Upper lobe of right lung (tissue), 1 donor: ENCODE measurements around the gene PRELID2. TPM values are rescaled to one million over a fixed set of nuclear protein-coding genes. Genes with fewer than 3 reads are reported as not detected.

Experiments
- ATAC-seq: fragments of 200-7000 bp; cut with Tn5 transposase; one replicate; pipeline ENCODE4 v1.9.1; 2020; ENCODE audit warnings: mild to moderate bottlenecking, moderate library complexity
- DNase-seq: peaks from one replicate; pipeline ENCODE4 v3.0.0-alpha.2; 2020
- H3K27ac ChIP-seq: fragments of 200-600 bp; one replicate; pipeline ENCODE4 v1.8.0; 2022
- H3K27me3 ChIP-seq: fragments of 200-600 bp; one replicate; pipeline ENCODE4 v1.8.0; 2022; ENCODE audit warnings: mild to moderate bottlenecking
- H3K36me3 ChIP-seq: fragments of 200-600 bp; one replicate; pipeline ENCODE4 v1.8.0; 2022
- H3K4me1 ChIP-seq: fragments of 200-600 bp; one replicate; pipeline ENCODE4 v1.8.0; 2022
- H3K4me3 ChIP-seq: fragments of 200-600 bp; one replicate; pipeline ENCODE4 v1.8.0; 2022; ENCODE audit warnings: mild to moderate bottlenecking
- H3K9me3 ChIP-seq: fragments of 200-600 bp; one replicate; pipeline ENCODE4 v1.8.0; 2022
- CTCF ChIP-seq: fragments of 200-600 bp; IDR thresholded peaks from one replicate; pipeline ENCODE4 v1.8.0; 2022; ENCODE audit warnings: antibody characterized with exemption
- intact Hi-C: fragments of 100-400 bp; cut with DNase I; formaldehyde crosslinking; loops from one replicate; pipeline ENCODE4 v1.11.0; 2022
- total RNA-seq: library from RNA; stranded (reverse); fragmentation: NEBNext Ultra II Directional; extraction: Animal tissue kit (Norgen Biotek cat#: 25700); gene quantifications from one replicate; pipeline ENCODE4 v1.2.1, GENCODE V29; 2021
- donor health status: DM: no; HTN: yes; CAD: no; lungs with severe emphysema.

Gene PRELID2
- total RNA-seq, 1 donor from 2014 or later = 9.2 TPM

GRCh38 chr5:145761254-145761653, 73.9 kb downstream of the PRELID2 start:
- Histone ChIP-seq H3K27me3 (no peaks in the 10 kb centered on the region), H3K9me3 (no peaks in the 10 kb centered on the region), H3K4me3 (no peak overlapping the region), H3K4me1 (no peaks in the 10 kb centered on the region), H3K36me3 (no peaks in the 10 kb centered on the region), H3K27ac (no peak overlapping the region)
- TF ChIP-seq CTCF = no peak
- ATAC-seq = no peak
- intact Hi-C loops = no loop called here
- no peak for DNase-seq

GRCh38 chr5:145760660-145761059, 74.5 kb downstream of the PRELID2 start:
- Histone ChIP-seq H3K4me1 (no peaks in the 10 kb centered on the region), H3K4me3 (no peak overlapping the region), H3K36me3 (no peaks in the 10 kb centered on the region), H3K27me3 (no peaks in the 10 kb centered on the region), H3K9me3 (no peaks in the 10 kb centered on the region), H3K27ac (no peak overlapping the region)
- no peak for TF ChIP-seq CTCF
- intact Hi-C loops = no loop called here
- no peak for DNase-seq
- ATAC-seq = no peak

GRCh38 chr5:145752947-145753346, 82.2 kb downstream of the PRELID2 start:
- Histone ChIP-seq H3K27me3 (no peaks in the 10 kb centered on the region), H3K36me3 (no peaks in the 10 kb centered on the region), H3K4me3 (no peak overlapping the region), H3K27ac (no peak overlapping the region), H3K9me3 (no peaks in the 10 kb centered on the region), H3K4me1 (no peaks in the 10 kb centered on the region)
- no peak for TF ChIP-seq CTCF
- ATAC-seq (no peak), DNase-seq (no peak)
- intact Hi-C loops = no loop called here

- no peak for DNase-seq
- Histone ChIP-seq H3K4me3 (no peak overlapping the region), H3K27me3 (no peaks in the 10 kb centered on the region), H3K9me3 (no peaks in the 10 kb centered on the region), H3K4me1 (no peaks in the 10 kb centered on the region), H3K36me3 (no peaks in the 10 kb centered on the region), H3K27ac (no peak overlapping the region)
- intact Hi-C loops = no loop called here
- no peak for ATAC-seq
- no peak for TF ChIP-seq CTCF
Measured at GRCh38 chr5:145752534-145752933, 82.6 kb downstream of the PRELID2 start.

GRCh38 chr5:145750199-145750598, 84.9 kb downstream of the PRELID2 start:
- DNase-seq (no peak), ATAC-seq (no peak)
- Histone ChIP-seq H3K27me3 (no peaks in the 10 kb centered on the region), H3K4me3 (no peak overlapping the region), H3K36me3 (no peaks in the 10 kb centered on the region), H3K4me1 (no peaks in the 10 kb centered on the region), H3K9me3 (no peaks in the 10 kb centered on the region), H3K27ac (no peak overlapping the region)
- TF ChIP-seq CTCF = no peak
- intact Hi-C loops = no loop called here

- H3K36me3 ChIP-seq = no peaks in the 10 kb centered on the region
- intact Hi-C loops = no loop called here
- DNase-seq (no peak), ATAC-seq (no peak)
- H3K4me1 ChIP-seq = no peaks in the 10 kb centered on the region
- no peak for TF ChIP-seq CTCF
- no peaks in the 10 kb centered on the region for H3K27me3 ChIP-seq
- H3K9me3 ChIP-seq = no peaks in the 10 kb centered on the region
- no peak overlapping the region for H3K27ac ChIP-seq
- H3K4me3 ChIP-seq = no peak overlapping the region
Measured at GRCh38 chr5:145743396-145744061, 91.6 kb downstream of the PRELID2 start.
